Measurements from ENCODE around the gene NDUFAF7.

Gene NDUFAF7

GRCh38 chr2:37232131-37232933 is 874 bp downstream of the NDUFAF7 start:
- no peaks in the 10 kb centered on the region for H3K27me3 Mint-ChIP-seq
- no peak for DNase-seq
- H3K9me3 Mint-ChIP-seq = no peaks in the 10 kb centered on the region
- no peak overlapping the region for H3K4me3 Mint-ChIP-seq
- peaks cover 29% of the 10 kb centered on the region for H3K4me1 Mint-ChIP-seq
- no peak for ATAC-seq
- H3K36me3 Mint-ChIP-seq (ENCODE audit: low read depth) = peaks cover 31% of the 10 kb centered on the region
- H3K27ac Mint-ChIP-seq = no peak overlapping the region

GRCh38 chr2:37243435-37243834 is 12.0 kb downstream of the NDUFAF7 start:
- ATAC-seq (no peak), DNase-seq (no peak)
- Mint-ChIP-seq H3K4me3 (no peak overlapping the region), H3K9me3 (no peaks in the 10 kb centered on the region), H3K27ac (no peak overlapping the region), H3K36me3 (ENCODE audit: low read depth) (peaks cover 37% of the 10 kb centered on the region), H3K4me1 (peaks cover 10% of the 10 kb centered on the region), H3K27me3 (no peaks in the 10 kb centered on the region)

DNA sequence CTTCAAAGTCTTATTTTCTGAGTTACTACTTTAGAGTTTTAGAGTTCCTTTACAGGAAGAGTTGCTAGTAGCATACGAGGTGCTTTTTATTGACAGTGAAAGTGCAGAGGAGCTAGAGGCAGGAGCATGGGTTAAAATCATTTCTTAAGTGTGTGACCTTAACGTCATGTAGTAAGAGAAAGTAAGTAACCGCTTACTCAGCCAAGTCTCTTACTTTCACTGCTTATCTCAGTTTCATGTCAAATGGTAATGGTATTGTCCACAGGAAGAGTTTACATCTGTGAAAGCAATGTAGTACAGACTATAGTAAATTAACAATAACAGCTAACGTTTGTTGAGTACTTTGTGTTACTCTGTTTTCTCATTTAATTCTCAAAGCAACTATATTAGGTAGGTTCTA is 12.6 kb downstream of the NDUFAF7 start:
- peaks cover 10% of the 10 kb centered on the region for H3K4me1 Mint-ChIP-seq
- no peak for DNase-seq
- H3K9me3 Mint-ChIP-seq = no peaks in the 10 kb centered on the region
- ATAC-seq = peak; percentile 63
- H3K27me3 Mint-ChIP-seq = no peaks in the 10 kb centered on the region
- H3K4me3 Mint-ChIP-seq = no peak overlapping the region
- H3K27ac Mint-ChIP-seq = no peak overlapping the region
- peaks cover 41% of the 10 kb centered on the region for H3K36me3 Mint-ChIP-seq (ENCODE audit: low read depth)

GRCh38 chr2:37244755-37245154 is 13.3 kb downstream of the NDUFAF7 start:
- H3K9me3 Mint-ChIP-seq = no peaks in the 10 kb centered on the region
- ATAC-seq = no peak
- no peaks in the 10 kb centered on the region for H3K27me3 Mint-ChIP-seq
- H3K4me3 Mint-ChIP-seq = no peak overlapping the region
- H3K4me1 Mint-ChIP-seq = peaks cover 10% of the 10 kb centered on the region
- H3K36me3 Mint-ChIP-seq (ENCODE audit: low read depth) = peaks cover 46% of the 10 kb centered on the region
- DNase-seq = no peak
- no peak overlapping the region for H3K27ac Mint-ChIP-seq

DNA sequence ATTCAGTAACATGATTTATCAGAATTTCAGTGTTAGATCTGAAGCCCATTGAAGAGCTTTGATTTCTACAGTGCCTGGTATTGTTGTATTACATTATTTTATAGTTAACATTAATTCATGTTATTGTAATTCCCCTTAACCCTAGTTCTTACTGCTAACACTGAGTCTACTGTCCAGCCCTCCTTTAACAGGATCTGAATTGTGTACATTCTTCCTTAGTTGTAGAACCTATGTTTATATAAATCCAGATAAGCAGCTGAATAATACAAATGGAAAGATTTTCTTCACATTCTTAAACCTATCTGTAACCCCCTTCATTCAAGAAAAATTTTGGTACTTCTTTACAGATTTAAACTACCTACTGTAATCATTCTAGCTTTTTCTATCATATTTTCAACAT is 14.7 kb downstream of the NDUFAF7 start:
- Mint-ChIP-seq H3K4me3 (no peak overlapping the region), H3K36me3 (ENCODE audit: low read depth) (peaks cover 53% of the 10 kb centered on the region), H3K4me1 (peaks cover 10% of the 10 kb centered on the region), H3K27ac (no peak overlapping the region), H3K27me3 (no peaks in the 10 kb centered on the region), H3K9me3 (no peaks in the 10 kb centered on the region)
- DNase-seq (no peak), ATAC-seq (no peak)

GRCh38 chr2:37250869-37251740 is 19.6 kb downstream of the NDUFAF7 start:
- Mint-ChIP-seq H3K4me1 (no peaks in the 10 kb centered on the region), H3K27ac (no peak overlapping the region), H3K4me3 (no peak overlapping the region), H3K27me3 (no peaks in the 10 kb centered on the region), H3K36me3 (ENCODE audit: low read depth) (peaks cover 52% of the 10 kb centered on the region), H3K9me3 (no peaks in the 10 kb centered on the region)
- DNase-seq (no peak), ATAC-seq (no peak)

- Mint-ChIP-seq H3K27me3 (no peaks in the 10 kb centered on the region), H3K9me3 (no peaks in the 10 kb centered on the region), H3K4me1 (peaks cover 3% of the 10 kb centered on the region), H3K36me3 (ENCODE audit: low read depth) (peaks cover 28% of the 10 kb centered on the region), H3K4me3 (no peak overlapping the region), H3K27ac (no peak overlapping the region)
- DNase-seq = no peak
- ATAC-seq = no peak
Observed at GRCh38 chr2:37262522-37262921, 31.1 kb downstream of the NDUFAF7 start.

DNA sequence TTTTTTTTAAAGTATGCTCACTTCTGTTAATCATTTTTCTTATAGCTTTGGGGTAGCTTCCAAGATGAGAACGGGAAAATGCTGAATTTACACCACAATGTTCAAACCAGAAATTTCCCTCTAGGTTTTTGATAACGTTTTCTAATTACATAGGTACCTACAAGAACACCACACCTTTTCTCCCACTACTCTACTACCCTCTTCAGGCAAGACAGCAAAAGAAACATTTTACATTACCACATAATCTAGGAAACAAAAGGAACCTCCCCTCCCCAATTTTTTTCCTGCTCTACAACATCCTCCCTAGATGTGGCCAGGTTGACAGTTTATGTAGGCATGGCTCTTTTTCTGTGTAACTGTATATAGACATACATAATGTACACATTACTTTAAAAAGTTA is 32.4 kb downstream of the NDUFAF7 start:
- Mint-ChIP-seq H3K4me1 (peaks cover 5% of the 10 kb centered on the region), H3K36me3 (ENCODE audit: low read depth) (peaks cover 35% of the 10 kb centered on the region), H3K4me3 (no peak overlapping the region), H3K9me3 (no peaks in the 10 kb centered on the region), H3K27ac (no peak overlapping the region), H3K27me3 (no peaks in the 10 kb centered on the region)
- ATAC-seq = no peak
- no peak for DNase-seq

- Mint-ChIP-seq H3K36me3 (ENCODE audit: low read depth) (peaks cover 44% of the 10 kb centered on the region), H3K27me3 (no peaks in the 10 kb centered on the region), H3K4me1 (peaks cover 3% of the 10 kb centered on the region), H3K4me3 (no peak overlapping the region), H3K9me3 (no peaks in the 10 kb centered on the region), H3K27ac (no peak overlapping the region)
- peak; percentile 46 for ATAC-seq
- DNase-seq = no peak
Observed at GRCh38 chr2:37267685-37268084, 36.2 kb downstream of the NDUFAF7 start.

- Mint-ChIP-seq H3K27ac (no peak overlapping the region), H3K27me3 (no peaks in the 10 kb centered on the region), H3K4me3 (no peak overlapping the region), H3K9me3 (no peaks in the 10 kb centered on the region), H3K36me3 (ENCODE audit: low read depth) (peaks cover 44% of the 10 kb centered on the region), H3K4me1 (peaks cover 2% of the 10 kb centered on the region)
- ATAC-seq (no peak), DNase-seq (no peak)
Observed at GRCh38 chr2:37268111-37268510, 36.7 kb downstream of the NDUFAF7 start.

DNA sequence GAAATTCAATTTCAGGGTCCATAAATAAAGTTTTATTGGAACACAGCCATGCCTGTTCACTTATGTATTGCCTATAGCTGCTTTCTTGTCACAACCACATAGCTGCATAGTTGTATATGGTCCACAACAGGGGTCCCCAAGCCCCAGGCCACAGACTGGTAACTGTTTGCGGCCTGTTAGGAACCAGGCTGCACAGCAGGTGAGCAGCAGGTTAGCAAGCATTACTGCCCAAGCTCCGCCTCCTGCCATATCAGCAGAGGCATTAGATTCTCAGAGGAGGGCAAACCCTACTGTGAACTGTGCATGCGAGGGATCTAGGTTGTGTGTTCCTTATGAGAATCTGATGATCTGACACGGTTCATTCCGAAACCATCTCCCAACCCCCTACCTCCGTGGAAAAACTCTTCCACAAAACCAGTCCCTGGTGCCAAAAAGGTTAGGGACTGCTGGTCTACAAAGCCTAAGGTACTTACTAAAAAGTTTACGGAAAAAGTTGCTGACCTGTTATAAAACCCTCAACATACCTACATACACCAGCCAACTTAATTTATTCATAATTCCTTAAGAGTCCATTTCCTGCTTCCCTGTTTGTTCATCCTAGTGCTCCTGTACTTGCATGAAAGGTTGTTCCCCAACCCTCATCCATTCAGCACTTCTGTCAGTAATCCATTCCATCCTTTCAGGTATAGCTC is 40.1 kb downstream of the NDUFAF7 start:
- no peaks in the 10 kb centered on the region for H3K9me3 Mint-ChIP-seq
- ATAC-seq = no peak
- no peak overlapping the region for H3K27ac Mint-ChIP-seq
- peaks cover 46% of the 10 kb centered on the region for H3K36me3 Mint-ChIP-seq (ENCODE audit: low read depth)
- H3K4me3 Mint-ChIP-seq = no peak overlapping the region
- H3K4me1 Mint-ChIP-seq = peaks cover 2% of the 10 kb centered on the region
- DNase-seq = no peak
- no peaks in the 10 kb centered on the region for H3K27me3 Mint-ChIP-seq

GRCh38 chr2:37274359-37274965 is 43.0 kb downstream of the NDUFAF7 start:
- ATAC-seq (no peak), DNase-seq (no peak)
- H3K36me3 Mint-ChIP-seq (ENCODE audit: low read depth) = peaks cover 34% of the 10 kb centered on the region
- no peaks in the 10 kb centered on the region for H3K27me3 Mint-ChIP-seq
- no peak overlapping the region for H3K4me3 Mint-ChIP-seq
- H3K9me3 Mint-ChIP-seq = no peaks in the 10 kb centered on the region
- peaks cover 2% of the 10 kb centered on the region for H3K4me1 Mint-ChIP-seq
- H3K27ac Mint-ChIP-seq = no peak overlapping the region

DNA sequence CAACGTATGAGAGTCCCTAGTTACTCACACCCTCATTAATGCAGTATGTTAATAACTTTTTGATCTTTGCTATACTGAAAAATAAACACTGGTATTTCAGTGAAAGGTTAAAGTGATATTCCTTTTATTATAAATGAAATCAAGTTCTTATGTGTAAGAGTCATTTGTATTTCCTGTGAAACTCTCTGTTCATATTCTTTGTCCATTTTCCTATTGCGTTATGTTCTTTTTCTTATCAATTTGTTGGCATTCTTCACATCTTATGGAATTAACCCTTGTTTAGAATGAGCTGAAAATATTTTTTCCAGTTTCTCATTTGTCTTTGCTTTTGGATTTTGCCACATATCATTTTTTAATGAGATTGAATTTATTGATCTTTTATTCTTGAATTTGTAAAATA is 44.8 kb downstream of the NDUFAF7 start:
- H3K27me3 Mint-ChIP-seq = no peaks in the 10 kb centered on the region
- ATAC-seq (no peak), DNase-seq (no peak)
- H3K27ac Mint-ChIP-seq = no peak overlapping the region
- peaks cover 5% of the 10 kb centered on the region for H3K4me1 Mint-ChIP-seq
- no peaks in the 10 kb centered on the region for H3K9me3 Mint-ChIP-seq
- no peak overlapping the region for H3K4me3 Mint-ChIP-seq
- H3K36me3 Mint-ChIP-seq (ENCODE audit: low read depth) = peaks cover 38% of the 10 kb centered on the region

DNA sequence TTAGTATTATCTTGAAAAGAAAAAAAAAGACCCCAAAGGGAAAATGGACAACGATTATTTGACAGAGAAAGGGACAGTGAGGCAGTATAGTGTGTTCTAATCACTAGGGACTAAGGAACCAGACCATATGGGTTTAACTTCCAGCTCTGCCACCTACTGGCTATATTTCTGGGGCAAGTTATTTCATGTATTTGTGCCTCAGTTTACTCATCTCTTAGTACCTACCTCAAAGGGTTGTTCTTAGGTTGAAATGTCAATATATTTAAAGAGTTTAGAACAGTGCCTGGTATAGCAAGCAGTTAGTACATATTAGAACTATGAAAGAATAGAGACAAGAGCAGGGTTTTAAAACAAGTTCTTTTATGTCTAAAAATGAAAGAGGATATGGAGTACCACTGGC is 50.5 kb downstream of the NDUFAF7 start:
- DNase-seq = no peak
- Mint-ChIP-seq H3K27me3 (no peaks in the 10 kb centered on the region), H3K9me3 (no peaks in the 10 kb centered on the region), H3K36me3 (ENCODE audit: low read depth) (peaks cover 25% of the 10 kb centered on the region), H3K4me1 (peaks cover 5% of the 10 kb centered on the region), H3K4me3 (no peak overlapping the region), H3K27ac (no peak overlapping the region)
- no peak for ATAC-seq
